HG03060 (cell line): ENCODE results near the gene DIAPH2.

Source experiments
- ATAC-seq: cut with Tn5 transposase; IDR thresholded peaks from one replicate; pipeline ENCODE4 v1.9.1; 2021; ENCODE audit warnings: low read depth, moderate number of reproducible peaks; ENCODE audit not compliant: unreplicated experiment

DIAPH2 gene

GRCh38 chrX:96684339-96685209 lies at the start of gene DIAPH2:
DIAPH2 (plus strand) TSS chrX:96684842.
- peak; percentile 68 for ATAC-seq

- no peak for ATAC-seq
These were observed 34.6 kb upstream of the DIAPH2 start for GRCh38 chrX:96650023-96650422.

GRCh38 chrX:96655947-96656623 lies 28.6 kb upstream of the DIAPH2 start:
- ATAC-seq, result no peak

GRCh38 chrX:96682516-96682915 lies 2.1 kb upstream of the DIAPH2 start:
- ATAC-seq, result no peak

DNA sequence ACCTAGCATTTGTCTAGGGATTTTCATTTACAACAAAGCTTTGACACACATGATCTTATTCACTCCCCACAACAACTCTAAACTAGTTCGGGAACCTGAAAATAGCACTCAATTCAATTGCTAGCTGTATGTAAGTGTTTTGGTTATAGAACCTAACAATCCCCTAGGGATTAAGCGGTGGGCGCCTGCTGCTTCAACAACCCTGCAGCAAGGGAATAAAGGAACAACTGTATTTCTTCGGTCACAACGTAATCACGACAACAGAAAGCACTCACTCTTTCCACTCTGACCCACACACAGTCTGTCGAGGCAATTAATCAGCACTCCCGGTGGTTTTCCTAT lies 674 bp upstream of the DIAPH2 start:
- peak; percentile 26 for ATAC-seq

- ATAC-seq, result no peak
These were observed 813 bp downstream of the DIAPH2 start for GRCh38 chrX:96685210-96686099.

- no peak for ATAC-seq
These were observed 3.1 kb downstream of the DIAPH2 start for GRCh38 chrX:96687776-96688175.

DNA sequence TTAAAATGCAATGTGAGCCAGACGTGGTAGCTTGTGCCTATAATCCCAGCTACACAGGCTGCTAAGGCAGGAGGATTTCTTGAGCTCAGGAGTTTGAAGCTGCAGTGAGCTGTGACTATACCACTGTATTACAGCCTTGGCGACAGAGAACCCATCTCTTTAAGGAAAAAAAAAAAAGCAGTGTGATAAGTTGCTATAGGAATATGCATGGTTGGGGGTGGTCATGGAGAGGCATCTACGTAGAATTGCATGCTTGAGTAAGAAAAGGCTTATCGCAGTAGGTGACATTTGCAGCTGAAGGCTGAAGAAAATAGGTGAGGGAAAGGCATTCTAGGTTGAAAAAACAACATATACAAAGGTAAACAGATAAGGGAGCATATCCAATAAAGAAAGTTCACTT lies 4.1 kb downstream of the DIAPH2 start:
- no peak for ATAC-seq

- no peak for ATAC-seq
These were observed 5.3 kb downstream of the DIAPH2 start for GRCh38 chrX:96689991-96690390.

DNA sequence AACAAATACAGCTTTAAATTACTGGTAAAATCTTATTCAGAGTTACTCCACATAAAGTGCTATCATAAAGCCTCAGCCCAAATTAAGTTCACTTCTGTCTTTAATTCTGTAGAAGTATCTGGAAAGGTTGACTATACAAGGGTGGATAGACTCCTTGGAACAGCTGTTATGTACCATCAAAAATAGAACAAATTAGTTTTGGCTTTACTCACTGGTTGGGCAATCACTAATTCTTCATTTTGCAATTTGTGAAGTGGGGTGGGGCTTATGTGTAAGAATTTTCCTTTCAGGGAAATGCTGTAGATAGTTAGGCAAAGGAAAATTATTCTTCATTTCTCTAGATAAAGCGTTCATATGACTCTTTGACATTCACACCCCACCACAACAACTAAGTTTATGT lies 7.8 kb downstream of the DIAPH2 start:
- ATAC-seq, result no peak

GRCh38 chrX:96692890-96693289 lies 8.2 kb downstream of the DIAPH2 start:
- ATAC-seq, result no peak

DNA sequence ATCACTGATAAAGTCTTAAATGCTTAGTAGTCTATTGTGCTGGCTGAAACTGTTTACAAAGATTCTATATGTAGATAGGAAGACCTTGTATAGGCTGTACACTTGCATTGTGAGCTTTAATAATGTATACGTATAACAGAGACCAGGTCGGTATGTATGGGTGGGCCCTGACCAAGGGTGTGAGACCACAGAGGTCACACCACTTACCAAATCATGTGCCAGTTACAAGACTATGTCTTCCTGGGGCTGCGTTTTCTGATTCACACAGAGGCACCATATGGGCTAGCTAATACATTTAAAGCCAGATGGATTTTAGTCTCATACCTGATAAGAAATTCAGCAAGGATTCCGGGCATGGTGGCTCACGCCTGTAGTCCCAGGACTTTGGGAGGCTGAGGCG lies 8.8 kb downstream of the DIAPH2 start:
- no peak for ATAC-seq

GRCh38 chrX:96696462-96696861 lies 11.8 kb downstream of the DIAPH2 start:
- ATAC-seq, result no peak

- no peak for ATAC-seq
These were observed 16.0 kb downstream of the DIAPH2 start for GRCh38 chrX:96700625-96701024.

- no peak for ATAC-seq
These were observed 18.7 kb downstream of the DIAPH2 start for GRCh38 chrX:96703379-96703778.

DNA sequence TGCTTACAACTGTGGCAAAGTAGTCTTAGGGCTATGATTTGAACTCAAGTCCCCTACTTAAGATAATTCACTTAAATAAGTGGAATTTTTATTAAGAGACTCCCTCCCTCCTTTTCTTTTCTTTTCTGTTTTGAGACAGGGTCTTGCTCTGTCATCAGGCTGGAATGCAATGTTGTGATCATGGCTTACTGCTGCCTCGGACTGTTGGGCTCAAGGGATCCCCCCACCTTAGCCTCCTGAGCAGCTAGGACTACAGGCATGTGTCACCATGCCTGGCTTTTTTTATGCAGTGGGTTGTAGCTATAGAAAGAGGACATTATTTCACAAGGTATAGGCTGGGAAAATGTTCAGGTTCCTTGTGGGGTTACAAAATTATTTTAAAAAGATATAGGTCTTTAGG lies 19.2 kb downstream of the DIAPH2 start:
- no peak for ATAC-seq

- ATAC-seq, result no peak
These were observed 20.0 kb downstream of the DIAPH2 start for GRCh38 chrX:96704629-96705028.

DNA sequence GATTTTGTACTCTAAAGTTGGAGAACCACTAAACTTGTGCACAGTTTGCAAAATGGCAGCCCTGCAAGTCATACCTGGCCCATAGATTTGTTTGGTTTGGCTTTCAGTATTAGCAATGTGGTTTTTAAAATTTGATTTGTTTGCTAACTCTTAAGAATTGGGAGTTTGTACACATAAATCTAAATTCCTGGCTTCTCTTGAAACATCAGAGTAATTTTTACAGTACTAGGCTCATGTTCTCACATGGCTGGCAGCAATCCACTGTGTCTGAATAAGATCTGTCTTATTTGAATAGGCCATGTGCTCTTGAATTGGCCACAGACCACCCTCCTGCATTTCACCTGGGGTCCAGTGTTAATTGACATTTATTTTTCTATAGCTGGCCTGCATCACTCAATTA lies 21.3 kb downstream of the DIAPH2 start:
- ATAC-seq, result no peak

DNA sequence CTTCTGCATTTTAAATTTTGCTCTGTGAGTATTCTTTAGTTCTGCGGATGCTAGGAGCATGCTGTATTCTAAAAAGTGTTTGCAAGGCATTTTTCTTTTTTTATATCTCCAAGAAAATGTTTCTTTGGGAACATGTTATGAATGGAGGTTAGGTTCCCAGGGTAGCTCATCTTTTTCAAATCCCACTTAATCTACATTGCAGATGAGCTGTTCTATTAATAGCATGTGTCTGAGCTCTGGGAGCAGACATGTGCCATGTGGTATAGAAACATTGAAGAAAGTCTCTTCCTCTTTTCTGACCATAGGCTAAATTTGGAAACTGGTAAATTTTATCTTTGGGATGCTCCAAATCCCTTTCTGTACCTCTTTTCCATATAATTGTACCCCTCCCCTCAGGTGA lies 23.2 kb downstream of the DIAPH2 start:
- ATAC-seq, result no peak

- ATAC-seq, result no peak
These were observed 25.4 kb downstream of the DIAPH2 start for GRCh38 chrX:96710031-96710430.

DNA sequence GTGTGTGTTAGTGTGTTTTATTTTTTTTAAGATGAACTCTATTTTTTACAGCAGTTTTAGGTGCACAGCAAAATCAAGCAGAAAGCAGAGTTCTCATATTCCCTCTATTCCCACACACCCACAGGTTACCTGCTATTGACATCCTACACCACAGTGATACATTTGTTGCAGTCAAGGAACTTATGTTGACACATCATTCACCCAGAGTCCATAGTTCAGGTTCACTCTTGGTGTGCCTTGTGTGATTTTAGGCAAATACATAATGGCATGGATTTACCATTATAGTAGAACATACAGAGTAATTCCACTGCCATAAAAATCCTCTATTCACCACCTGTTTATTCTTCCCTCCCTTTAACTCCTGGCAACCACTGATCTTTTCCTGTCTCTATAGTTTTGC lies 28.7 kb downstream of the DIAPH2 start:
- no peak for ATAC-seq
